Gastroesophageal sphincter (tissue), 3 donors: ENCODE results near the gene PPEF2.

ENCODE experiments used
- POLR2A ChIP-seq, 2 donors: fragments of 450-650 bp; IDR thresholded peaks; one replicate each; pipeline ENCODE4 v1.6.1; 2017; ENCODE audit warnings: antibody characterized with exemption in 2 of 2, mild to moderate bottlenecking in 2 of 2, moderate library complexity in 1 of 2
- TF ChIP-seq, protein P1 (sequence below), 4 experiments: fragments of 200-600 bp in 2 of 4; fragments of 450-650 bp in 2 of 4; sonication (generic) in 1 of 4; IDR thresholded peaks; one replicate each; pipeline ENCODE4 v1.5.1; 2017 to 2019; ENCODE audit warnings: antibody characterized with exemption in 4 of 4, mild to moderate bottlenecking in 2 of 4, moderate library complexity in 2 of 4

DNA sequence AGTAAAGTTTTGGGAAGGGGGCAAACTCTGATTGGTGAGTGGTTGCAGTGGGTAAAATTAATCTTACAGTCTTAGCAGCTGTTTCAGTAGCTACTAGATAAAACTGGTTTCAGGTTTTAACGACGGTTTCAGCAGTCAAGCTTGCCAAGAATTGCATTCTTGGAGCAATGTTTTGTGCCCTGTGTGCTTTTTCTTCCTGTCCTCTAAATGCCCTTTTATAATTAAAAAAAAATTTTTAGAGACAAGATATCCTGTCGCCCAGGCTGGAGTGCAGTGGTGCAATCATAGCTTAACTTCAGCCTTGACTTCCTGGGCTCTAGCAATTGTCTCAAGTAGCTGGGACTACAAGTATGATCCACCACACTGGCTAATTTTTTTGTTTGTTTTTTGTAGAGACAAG is 6.3 kb upstream of the PPEF2 start:
- no peak for TF ChIP-seq POLR2A (IDR thresholded peaks at IDR 0.05)
- TF ChIP-seq, protein P1, sequence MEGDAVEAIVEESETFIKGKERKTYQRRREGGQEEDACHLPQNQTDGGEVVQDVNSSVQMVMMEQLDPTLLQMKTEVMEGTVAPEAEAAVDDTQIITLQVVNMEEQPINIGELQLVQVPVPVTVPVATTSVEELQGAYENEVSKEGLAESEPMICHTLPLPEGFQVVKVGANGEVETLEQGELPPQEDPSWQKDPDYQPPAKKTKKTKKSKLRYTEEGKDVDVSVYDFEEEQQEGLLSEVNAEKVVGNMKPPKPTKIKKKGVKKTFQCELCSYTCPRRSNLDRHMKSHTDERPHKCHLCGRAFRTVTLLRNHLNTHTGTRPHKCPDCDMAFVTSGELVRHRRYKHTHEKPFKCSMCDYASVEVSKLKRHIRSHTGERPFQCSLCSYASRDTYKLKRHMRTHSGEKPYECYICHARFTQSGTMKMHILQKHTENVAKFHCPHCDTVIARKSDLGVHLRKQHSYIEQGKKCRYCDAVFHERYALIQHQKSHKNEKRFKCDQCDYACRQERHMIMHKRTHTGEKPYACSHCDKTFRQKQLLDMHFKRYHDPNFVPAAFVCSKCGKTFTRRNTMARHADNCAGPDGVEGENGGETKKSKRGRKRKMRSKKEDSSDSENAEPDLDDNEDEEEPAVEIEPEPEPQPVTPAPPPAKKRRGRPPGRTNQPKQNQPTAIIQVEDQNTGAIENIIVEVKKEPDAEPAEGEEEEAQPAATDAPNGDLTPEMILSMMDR (IDR thresholded peaks at IDR 0.05), result no peak
